ENCODE data around the gene WDPCP.

DNA sequence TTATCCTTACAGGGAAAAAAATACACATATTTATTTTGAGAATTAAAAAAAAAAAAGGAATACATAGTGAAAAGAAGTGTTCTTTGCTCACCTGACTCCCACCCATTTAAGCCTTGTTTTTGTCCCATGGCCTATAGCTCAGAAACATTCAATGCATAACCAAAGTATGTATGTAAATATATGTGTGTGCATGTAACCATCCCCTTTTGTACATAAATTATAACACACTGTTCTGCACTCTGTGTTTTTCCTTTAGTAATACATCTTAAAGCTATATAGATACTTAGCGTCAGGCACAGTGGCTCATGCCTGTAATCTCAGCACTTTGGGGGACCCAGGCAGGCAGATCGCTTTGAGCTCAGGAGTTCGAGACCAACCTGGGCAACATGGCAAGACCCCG is 22.2 kb upstream of the WDPCP start:
- no peak for TF ChIP-seq CEBPB (IDR thresholded peaks at IDR 0.05; ENCODE audit: borderline replicate concordance, low read depth, low read length)
- no peak for TF ChIP-seq TRIM24 (CRISPR knock-in tag; IDR thresholded peaks at IDR 0.05)
- TF ChIP-seq E2F1 (CRISPR knock-in tag; IDR thresholded peaks at IDR 0.05) = no peak
- TF ChIP-seq POLR2AphosphoS5 (IDR thresholded peaks at IDR 0.05; ENCODE audit: low read depth, low read length) = no peak
- no peak for TF ChIP-seq YEATS4 (CRISPR knock-in tag; IDR thresholded peaks at IDR 0.05; ENCODE audit: borderline replicate concordance)
- TF ChIP-seq, protein P1, sequence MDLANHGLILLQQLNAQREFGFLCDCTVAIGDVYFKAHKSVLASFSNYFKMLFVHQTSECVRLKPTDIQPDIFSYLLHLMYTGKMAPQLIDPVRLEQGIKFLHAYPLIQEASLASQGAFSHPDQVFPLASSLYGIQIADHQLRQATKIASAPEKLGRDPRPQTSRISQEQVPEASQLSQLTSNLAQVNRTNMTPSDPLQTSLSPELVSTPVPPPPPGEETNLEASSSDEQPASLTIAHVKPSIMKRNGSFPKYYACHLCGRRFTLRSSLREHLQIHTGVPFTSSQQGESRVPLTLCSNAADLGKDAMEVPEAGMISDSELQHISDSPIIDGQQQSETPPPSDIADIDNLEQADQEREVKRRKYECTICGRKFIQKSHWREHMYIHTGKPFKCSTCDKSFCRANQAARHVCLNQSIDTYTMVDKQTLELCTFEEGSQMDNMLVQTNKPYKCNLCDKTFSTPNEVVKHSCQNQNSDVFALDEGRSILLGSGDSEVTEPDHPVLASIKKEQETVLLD (CRISPR knock-in tag; IDR thresholded peaks at IDR 0.05; ENCODE audit: low read depth) = no peak
- no peak for TF ChIP-seq POLR2AphosphoS2 (IDR thresholded peaks at IDR 0.05; ENCODE audit: low read depth, low read length)
- no peak for TF ChIP-seq PRDM15 (CRISPR knock-in tag; IDR thresholded peaks at IDR 0.05)

Data from HepG2 (cell line).